Activated CD4-positive, alpha-beta T cell treated with anti-CD3 and anti-CD28 coated beads, Interleukin-2, Interleukin-4, amounts not matched to agents 100 ng/mL and 50 ng/mL, durations not matched to agents 16 hours and 8 hours (primary cell): ENCODE data around the gene ONECUT3.

Experiments used
- DNase-seq: peaks from one replicate; pipeline ENCODE4 v3.0.0-alpha.2; 2020; ENCODE audit warnings: low spot score

ONECUT3 gene

DNA sequence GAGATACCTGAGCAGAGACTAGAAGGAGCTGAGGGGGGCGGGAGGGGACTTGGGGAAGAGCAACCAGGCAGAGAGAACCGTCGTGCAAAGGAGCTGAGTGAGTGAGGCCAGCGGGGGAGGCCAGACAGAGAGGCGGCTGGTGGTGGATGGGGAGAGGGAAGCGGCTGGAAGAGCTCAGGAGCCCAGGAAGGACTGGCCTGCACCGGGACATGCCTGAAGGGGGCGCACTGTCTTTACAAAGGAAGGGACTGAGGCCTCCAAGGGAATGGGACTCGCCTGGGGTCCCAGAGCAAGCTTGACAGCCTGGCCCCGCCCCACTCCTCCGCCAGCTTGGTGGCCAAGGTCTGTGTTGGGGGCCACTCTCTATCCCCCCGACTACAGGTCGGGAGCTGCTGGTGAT lies 14.9 kb downstream of the ONECUT3 start:
- DNase-seq, result no peak

DNA sequence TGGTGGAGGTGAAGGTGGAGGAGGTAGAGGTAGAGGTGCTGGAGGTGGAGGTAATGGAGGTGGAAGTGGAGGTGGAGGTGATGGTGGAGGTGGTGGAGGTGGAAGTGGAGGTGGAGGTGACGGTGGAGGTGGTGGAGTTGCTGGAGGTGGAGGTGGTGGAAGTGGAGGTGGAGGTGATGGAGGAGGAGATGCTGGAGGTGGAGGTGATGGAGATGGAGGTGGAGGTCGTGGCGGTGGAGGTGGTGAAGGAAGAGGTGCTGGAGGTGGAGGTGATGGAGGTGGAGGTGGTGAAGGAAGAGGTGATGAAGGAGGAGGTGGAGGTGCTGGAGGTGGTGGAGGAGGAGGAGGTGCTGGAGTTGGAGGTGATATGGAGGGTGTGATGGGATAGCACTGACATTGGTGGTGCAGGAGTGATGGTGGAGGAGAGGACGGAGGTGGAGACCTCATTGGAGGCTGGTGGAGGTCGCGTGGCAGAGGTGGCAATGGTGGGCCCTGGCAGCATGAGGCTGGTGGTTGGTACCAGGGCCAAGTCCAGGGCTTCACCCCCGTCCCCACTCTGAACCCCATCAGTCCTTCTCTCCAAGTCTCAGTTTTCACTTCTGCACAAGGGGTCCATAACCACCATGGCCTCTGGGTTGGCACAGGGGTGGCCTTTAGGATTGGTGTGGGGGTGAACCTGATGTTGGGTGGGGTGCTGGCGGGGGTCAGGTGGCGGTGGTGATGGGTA lies 15.8 kb downstream of the ONECUT3 start:
- DNase-seq, result no peak

DNA sequence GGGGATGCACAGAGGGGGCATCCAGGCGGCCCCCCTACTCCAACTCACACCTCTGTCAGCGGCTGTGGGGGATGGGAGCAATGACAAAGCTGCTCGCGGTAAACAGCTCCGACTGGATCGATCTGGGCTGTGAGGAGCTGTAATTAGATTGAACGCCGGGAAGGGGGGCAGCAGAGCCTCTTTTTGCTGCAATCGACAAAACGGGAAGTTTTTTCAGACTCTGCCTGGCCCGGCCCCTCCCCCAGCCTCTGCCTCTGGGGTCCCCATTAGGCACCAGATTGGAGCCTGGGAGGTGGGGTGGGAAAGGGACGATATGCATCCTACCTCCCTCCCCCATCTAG lies 16.3 kb downstream of the ONECUT3 start:
- no peak for DNase-seq

DNA sequence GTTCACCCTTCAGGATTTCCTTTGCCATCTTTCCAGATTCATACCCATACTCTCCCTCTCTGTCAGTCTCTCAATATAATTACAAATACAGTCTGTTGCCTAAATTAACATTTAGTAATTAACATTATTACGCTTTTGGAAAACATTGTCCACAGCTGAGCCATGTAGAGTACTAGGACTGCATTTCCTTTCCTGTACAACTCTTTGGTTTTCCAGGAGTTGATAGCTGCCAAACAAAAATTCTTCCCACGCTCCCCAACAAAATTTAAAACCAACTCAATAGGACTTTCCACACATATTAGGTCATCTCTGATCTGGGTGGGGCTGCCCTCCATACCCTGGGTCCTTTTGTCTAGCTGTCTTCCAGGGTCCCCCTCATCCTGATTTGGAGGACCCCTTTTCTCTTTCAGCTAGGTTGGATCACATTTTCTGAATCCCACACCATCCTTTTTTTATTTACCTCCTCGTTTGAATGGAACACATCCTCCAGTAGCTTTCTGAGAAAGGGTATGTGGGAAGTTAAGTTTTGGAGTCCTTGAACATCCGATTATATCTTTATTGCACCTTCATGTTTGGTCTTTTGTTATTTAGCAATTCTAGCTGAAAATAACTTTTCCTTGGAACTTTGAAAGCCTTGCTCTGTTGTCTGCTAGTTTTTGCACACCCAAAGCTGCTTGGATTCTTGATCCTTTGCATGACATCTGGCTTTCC lies 17.7 kb downstream of the ONECUT3 start:
- no peak for DNase-seq

DNA sequence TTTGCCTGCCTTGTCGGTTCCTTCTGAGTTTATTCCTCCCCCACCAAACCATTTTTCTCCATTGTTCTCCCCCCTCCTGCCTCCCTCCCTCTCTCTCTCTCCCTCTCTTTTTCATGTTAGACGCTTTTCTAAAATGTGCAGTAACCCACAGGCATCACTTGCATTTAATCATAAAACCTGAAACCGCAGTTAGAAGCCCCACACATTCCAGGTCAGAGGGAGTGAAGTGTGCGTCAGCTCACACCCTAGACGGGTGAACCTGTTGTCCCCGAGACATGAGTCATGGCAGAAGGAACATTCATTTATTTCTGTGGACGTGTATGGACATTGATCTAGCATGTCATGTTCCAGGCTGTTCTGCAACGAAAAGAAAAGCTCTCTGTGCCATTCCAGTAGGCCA lies 19.9 kb downstream of the ONECUT3 start:
- no peak for DNase-seq

DNA sequence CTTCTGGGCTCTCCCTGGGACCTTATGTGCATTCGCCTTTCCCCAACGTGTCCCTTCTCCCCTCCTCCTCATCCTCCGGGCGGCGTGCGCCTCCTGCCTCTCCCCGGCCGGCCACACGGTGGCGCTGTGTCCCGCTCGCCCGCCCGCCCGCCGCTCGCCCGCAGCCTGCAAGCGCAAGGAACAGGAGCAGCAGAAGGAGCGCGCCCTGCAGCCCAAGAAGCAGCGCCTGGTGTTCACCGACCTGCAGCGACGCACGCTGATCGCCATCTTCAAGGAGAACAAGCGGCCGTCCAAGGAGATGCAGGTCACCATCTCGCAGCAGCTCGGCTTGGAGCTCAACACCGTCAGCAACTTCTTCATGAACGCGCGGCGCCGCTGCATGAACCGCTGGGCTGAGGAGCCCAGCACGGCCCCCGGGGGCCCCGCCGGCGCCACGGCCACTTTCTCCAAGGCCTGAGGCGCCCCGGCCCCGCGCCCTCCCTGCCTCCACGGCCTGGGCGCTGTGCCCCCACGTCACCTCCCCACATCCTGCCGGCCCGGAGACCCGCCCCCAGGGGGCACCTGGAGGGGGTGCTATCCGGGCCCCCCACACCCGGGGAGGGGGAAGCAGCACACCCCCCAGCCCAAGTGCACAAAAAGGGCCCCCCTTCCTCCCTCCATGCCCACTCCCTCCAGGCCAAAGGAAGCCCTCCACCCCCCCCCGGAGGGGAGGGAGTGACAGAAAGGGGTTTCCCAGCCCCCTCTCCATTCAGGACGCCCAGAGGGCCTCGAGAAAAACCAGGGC lies 21.9 kb downstream of the ONECUT3 start:
- DNase-seq, result peak; percentile 9

DNA sequence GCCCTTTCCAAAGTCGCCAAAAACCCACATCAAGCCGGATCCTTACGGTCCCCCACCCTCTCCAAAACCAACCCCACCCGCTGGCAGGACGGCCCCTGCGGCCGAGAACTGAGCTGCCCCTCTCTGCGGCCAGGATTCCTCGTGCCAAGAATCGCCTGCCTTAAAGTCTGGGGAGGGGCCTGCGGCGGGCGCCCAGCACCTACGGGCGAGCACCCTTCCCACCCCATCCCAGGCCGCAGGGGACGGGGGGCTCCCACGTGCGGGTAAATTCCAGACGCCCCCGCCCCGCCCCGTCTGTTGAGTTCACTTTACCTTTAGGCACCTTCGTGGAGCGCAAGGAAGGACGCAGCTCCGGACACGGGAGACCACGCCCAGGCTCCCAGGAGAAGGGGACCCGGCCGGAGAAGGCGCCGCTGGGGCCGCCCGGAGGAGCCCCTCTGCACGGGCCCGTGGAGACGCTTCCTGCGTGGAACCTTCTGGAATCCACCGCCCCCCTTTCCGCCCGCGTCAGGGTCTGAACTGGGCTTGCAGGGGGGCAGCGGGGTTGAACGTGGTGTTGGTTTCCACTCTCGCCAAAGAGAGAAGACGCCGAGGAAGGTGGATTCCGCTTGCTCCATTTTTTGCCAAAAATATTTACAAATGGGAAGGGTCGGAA lies 22.8 kb downstream of the ONECUT3 start:
- DNase-seq, result no peak

DNA sequence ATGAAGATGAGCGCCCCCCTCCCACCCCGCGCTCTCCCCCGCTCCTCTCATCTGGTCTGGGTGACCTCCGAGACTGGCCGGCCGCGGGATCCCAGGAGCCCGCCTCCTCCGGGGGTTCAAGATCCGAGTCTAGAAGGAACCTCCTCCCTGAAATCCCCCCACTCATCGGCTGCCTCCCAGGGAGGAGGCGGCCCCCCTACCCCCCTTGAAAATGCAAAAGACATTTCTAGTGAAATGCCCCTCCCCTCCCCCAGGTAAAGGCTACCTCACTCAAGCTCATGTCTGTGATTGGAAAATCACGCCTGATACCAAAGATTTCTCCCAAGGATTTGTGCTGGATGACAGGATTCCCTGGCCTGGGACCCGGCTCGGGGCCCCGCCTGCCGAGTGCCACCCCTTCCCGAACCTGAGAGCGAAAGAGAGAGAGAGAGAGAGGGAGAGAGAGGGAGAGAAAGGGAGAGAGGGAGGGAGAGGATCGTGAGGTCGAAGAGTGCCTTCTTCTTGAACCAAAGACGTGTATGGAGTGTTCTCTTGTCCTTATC lies 23.4 kb downstream of the ONECUT3 start:
- DNase-seq, result no peak

DNA sequence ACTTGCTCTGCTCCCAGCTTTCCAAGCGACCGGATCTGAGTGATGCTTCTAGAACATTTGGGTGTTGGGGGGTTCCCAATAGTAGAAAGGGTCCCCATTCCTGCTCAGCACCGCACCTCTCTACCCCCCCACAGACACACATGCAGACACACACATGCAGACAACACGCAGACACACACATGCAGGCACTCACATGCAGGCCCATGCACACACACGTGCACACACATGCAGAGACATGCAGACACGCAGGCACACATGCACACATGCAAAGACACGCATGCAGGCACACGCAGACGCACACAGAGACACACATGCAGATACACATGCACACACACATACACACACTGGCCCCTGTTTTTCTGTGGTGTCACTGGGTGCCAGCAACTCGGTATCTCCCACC lies 23.8 kb downstream of the ONECUT3 start:
- DNase-seq, result no peak

DNA sequence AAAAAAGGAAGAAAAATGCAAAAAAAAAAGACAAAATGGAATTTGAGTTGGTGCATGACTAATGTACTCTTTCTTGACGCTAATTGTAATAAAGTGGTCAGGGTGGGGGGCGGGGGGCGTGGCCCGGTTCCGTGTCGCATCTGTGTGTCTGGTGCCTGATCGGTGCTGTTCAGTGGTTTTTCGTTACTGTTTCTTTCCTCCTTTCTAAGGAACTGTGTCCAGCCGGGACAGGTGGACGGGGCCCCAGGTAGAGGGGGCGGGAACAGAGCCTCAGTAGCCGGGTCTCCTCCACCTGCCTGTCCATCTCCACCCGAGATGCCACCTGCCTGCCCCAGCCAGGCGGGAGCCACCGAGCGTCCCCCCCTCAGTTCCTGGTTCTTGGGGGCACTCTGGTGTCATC lies 26.3 kb downstream of the ONECUT3 start:
- no peak for DNase-seq

DNA sequence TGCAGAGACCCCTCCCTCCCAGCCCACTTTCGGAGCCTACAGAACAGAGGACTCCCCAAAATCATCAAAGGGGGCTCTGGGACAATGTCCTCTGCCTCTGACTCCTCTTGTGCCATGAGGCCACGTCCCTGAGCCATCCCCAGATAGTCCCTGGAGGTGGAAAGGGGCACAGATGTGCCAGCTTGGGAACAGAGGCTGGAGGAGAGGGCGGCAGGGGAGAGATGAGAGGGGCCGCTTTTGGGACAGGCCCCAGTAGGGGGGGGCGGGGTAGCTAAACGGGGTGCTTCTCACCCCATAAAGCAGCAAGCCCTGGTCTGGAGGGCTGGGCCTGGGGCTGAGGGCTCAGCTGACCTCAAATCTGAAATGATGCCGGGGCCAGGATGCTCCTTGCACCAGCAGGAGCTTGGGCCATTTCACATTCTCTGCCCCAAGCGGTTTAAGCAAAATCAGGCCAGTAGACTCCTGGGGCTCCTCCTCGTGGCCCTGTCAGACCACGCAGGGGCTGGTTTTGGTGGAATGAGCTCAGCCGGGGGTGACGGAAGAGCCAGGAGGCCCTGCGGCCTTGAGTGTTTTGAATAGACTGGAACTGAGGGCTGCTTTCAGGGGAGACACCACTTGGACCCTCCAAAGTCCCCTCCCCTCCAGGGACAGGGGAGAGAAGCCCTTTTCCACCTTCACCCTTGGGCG lies 27.1 kb downstream of the ONECUT3 start:
- DNase-seq, result no peak

DNA sequence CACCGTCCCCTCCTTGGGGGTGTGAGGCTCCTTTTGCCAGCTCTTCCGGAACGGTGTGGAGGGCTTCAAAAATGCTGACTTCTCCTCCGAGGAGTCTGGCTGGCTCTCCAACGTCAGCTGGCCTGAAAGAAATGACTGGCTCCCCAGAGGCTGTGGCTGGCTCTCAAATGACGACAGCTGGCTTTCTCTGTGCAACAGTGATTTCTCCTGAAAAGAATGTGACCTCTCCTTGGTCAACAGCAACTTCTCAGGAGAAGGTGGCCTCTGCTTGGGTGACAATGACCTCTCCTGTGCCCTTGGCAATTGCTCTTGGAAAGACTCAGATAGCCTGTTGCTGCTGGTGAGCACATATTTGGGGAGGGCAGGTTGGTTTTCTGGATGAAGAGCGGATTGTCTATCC lies 29.2 kb downstream of the ONECUT3 start:
- no peak for DNase-seq

DNA sequence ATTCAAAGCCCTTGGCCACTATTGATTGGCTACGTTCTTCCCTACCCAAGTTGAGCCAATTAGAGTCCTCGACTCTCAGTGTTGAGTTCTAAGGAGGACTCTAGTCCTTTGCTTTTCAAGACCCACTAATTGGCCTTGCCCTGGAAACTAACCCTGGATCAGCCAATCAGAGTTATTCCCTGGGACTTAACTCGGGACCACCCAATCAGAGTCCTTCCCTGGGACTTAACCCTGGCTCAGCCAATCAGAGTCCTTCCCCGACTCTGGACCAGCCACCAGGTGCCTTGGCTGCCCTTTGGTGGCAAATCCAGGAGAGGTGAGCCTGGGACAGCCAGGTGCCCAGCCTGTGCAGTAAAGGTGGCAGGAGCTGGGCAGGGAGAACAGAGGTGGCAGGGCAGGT lies 30.0 kb downstream of the ONECUT3 start:
- DNase-seq, result no peak

DNA sequence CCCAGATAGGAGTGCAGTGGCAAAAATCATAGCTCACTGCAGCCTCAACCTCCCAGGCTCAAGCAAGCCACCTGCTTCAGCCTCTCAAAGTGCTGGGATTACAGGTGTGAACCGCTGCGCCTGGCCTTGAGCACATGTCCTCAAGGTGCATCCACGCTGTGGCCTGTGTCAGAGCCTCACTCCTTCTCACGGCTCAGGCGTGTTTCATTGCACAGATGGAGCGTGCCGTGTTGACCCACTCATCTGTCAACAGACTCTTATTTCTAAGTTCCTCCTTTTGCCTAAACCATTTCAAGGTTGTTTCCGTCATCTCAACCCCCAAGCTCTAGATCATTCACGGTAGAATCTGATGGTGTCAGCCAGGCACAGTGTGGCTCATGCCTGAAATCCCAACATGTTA lies 30.6 kb downstream of the ONECUT3 start:
- no peak for DNase-seq

DNA sequence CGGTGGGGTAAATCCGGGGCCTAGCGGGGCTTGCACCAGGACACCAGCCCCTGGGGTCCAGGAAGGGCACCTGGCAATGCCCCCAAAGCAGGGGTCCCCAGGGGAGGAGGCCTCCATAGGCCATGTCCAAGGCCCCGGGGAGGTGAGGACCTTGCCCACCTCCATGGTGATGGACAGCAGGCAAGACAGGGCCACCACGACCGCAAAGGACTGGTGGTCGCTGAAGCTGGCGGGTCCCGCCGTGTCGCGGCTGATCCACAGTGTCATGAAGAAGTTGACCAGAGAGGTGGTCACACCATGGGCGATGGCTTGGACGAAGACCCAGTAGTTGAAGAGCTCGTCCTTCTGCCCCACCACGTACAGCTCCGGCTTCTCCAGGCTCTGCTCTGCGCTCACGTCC lies 32.0 kb downstream of the ONECUT3 start:
- no peak for DNase-seq

DNA sequence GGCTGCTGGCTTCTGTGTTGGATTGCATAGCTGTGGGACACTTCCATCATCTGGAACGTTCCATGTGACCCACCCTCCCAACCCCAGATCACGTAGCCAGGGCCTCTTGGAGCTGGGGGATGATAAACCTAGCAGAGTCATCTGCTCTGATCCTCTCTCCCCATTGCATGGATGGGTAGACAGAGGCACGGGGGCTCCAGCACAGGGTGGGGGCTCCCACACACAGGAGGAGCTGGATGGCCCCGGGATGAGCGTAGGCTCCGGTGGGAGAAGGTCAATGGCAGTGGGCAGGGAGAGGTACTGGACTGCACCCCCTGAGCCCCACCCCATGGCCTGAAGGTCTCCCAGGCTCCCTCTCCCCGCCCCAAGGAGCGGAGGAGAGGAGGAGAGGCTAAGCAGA lies 33.4 kb downstream of the ONECUT3 start:
- DNase-seq, result no peak

DNA sequence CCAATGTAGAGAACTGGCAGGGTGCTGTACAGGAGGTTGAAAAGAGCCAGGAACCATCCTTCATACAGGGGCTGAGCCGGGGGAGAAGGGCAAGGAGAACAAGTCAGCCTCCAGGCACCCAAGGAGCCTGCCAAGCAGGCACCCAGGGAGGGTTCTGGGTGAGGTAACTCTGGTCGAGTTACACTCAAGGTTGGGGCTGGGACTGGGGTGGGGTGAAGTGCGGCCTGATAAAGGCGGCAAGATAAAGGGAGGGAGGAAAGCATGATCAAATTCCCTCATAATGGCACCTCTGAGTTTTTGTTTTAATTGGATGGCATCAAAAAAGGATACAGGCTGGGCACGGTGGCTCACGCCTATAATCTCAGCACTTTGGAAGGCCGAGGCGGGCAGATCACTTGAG lies 33.8 kb downstream of the ONECUT3 start:
- DNase-seq, result no peak

DNA sequence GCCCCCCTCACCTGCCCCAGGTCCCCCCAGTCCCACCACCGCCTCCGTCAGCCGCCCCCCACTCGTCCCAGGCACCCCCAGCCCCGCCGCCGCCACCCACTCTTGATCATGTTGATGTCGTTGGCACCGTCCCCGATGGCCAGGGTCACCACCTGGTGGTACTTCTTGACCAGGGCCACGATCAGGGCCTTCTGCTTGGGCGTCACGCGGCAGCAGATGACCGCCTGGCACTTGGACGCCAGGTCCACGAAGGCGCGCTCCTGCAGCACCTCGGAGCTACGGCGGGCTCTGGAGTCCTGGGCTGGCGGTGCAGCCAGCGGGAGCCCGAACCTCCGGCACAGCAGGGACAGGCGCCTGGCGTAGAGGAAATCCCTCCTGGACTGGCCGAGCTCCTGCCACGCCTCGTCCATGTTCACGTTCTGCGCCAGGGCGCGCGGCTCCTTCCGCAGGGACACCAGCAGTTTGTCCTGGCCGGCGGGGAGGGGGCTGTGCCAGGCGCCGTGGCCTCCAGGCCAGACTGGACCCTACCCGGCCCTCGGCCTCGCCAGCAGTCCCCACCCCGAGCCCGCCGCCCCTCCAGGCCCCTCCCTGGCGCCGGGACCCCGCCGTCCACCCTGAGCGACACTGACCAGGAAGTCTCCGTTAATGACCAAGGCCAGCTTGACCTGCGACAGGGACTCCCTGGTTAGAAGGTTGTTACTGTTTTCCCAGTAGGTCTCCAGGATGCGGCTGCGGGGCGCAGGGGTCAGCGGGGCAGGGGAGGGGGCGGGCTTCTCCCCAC lies 36.1 kb downstream of the ONECUT3 start:
- no peak for DNase-seq

DNA sequence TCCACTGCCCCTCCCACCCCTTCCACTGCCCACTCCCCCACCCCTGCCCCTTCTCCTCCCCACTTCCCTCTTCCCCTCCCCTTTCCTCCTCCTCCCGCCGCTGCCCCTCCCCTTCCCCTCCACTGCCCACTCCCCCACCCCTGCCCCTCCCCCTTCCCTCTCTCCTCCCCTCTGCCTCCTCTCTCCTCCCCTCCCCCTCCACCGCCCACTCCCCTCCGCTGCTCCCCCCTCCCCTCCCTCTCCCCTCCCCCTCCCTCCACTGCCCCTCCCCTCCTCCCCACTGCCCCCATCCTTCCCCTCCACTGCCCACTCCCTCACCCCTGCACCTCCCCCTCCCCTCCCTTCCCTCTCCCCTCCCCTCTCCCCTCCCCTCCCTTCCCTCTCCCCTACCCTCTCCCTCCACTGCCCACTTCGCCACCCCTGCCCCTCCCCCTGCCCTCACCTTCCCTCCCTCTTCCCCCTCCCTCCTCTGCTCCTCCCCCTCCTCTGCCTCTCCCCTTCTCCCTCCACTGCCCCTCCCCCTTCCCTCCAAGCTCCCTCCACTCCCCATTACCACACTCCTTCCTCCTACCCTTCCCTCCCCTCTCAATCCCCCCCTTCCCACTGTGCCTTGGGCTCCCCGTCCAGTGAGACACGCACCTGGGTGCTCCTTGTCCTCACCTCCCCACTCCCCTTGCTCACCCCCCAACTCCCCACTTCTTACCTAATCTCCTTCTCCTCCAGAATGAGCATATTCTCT lies 36.9 kb downstream of the ONECUT3 start:
- DNase-seq, result no peak

DNA sequence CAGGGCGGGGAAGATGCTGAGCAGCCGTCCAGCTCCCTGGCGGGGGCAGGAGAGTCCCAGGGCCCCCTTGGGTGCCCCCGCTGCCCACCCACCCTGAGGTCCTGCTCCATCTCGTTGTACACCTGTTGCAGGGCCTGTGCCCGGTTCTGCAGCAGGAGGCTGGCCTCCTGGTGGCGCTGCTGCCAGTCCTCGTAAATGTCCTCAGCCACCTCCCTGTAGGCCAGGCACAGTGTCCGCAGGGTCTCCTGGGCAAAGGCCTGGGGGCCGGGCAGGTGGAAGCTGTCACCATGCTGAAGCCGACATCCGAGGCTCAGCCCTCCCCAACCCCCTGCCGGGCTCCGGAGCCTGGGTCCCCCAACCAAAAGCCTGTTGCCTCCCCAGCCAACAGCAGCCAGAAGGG lies 38.6 kb downstream of the ONECUT3 start:
- no peak for DNase-seq
